HFFc6 (cell line): ENCODE measurements around the gene WDR86. TPM values are rescaled to one million over a fixed set of nuclear protein-coding genes. Genes with fewer than 3 reads are reported as not detected.

ENCODE experiments used
- DNase-seq: peaks from one replicate; pipeline ENCODE4 v3.0.0-alpha.2; 2018
- H3K27ac Mint-ChIP-seq: 2 replicates; pipeline ENCODE4 v1.8.0; 2020; ENCODE audit warnings: mild to moderate bottlenecking, mixed read lengths
- H3K27me3 Mint-ChIP-seq: 2 replicates; pipeline ENCODE4 v1.8.0; 2021; ENCODE audit warnings: mild to moderate bottlenecking, moderate library complexity, mixed read lengths; ENCODE audit not compliant: insufficient read depth
- H3K36me3 Mint-ChIP-seq: 2 replicates; pipeline ENCODE4 v1.8.0; 2021; ENCODE audit warnings: low read depth, mixed read lengths
- H3K4me1 Mint-ChIP-seq: 2 replicates; pipeline ENCODE4 v1.8.0; 2020; ENCODE audit warnings: low read depth, mixed read lengths
- H3K4me3 Mint-ChIP-seq: 2 replicates; pipeline ENCODE4 v1.8.0; 2020; ENCODE audit warnings: mild to moderate bottlenecking, moderate library complexity, mixed read lengths
- H3K9me3 Mint-ChIP-seq: 2 replicates; pipeline ENCODE4 v1.8.0; 2020; ENCODE audit warnings: mild to moderate bottlenecking, mixed read lengths
- CTCF ChIP-seq: fragments of 200-600 bp; sonication (generic); IDR thresholded peaks from 2 replicates; pipeline ENCODE4 v1.5.0; 2021; ENCODE audit warnings: antibody characterized with exemption, mild to moderate bottlenecking
- total RNA-seq, 6 experiments: library from RNA; stranded (reverse); fragmentation: NEBNext Ultra II Directional; extraction: Animal tissue kit (Norgen Biotek cat#: 25700); gene quantifications; 2 replicates in 1 of 6; 3 replicates in 5 of 6; pipeline ENCODE4 v1.2.3, GENCODE V29; 2021

WDR86 gene
- total RNA-seq, 6 experiments from 2014 or later, result not detected

GRCh38 chr7:151438864-151439601, 29.2 kb upstream of the WDR86 start:
- Mint-ChIP-seq H3K36me3 (no peaks in the 10 kb centered on the region), H3K4me1 (peaks cover 8% of the 10 kb centered on the region), H3K9me3 (no peaks in the 10 kb centered on the region), H3K27me3 (peaks cover 31% of the 10 kb centered on the region), H3K4me3 (no peak overlapping the region), H3K27ac (no peak overlapping the region)
- no peak for DNase-seq
- TF ChIP-seq CTCF, result no peak

DNA sequence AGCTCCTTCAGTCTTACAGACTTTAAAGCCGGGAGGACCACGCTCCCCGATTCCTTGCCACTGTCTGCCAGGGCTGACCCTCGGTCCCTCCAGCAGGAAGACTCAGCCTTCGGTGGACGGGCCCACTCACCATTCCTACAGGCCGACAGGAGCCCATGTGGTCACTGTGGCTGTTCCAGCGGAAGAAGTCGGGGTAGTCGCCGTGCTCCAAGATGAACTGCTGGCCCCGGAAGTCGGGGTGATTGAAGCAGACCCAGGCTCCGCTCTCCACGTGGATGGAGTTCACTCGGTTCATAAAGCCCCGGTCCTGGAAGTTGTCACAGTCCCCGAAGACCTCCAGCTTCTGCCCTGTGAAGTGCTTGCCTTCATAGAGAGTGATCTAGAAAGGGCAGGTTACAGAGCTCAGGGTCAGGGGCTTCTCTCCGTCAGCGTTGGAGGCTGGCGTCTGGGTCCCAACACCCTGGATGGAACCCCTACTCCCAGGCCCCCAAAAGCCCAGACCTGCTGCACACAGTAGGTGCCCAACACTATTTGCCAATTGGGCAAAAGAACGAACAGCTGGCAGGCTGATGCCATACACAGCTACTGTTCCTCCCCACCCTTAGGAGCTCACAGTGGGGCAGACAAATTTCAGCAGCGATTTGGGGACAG, 28.2 kb upstream of the WDR86 start:
- H3K36me3 Mint-ChIP-seq, result no peaks in the 10 kb centered on the region
- H3K9me3 Mint-ChIP-seq, result no peaks in the 10 kb centered on the region
- no peak for DNase-seq
- peaks cover 36% of the 10 kb centered on the region for H3K27me3 Mint-ChIP-seq
- no peak overlapping the region for H3K4me3 Mint-ChIP-seq
- TF ChIP-seq CTCF, result no peak
- peaks cover 8% of the 10 kb centered on the region for H3K4me1 Mint-ChIP-seq
- no peak overlapping the region for H3K27ac Mint-ChIP-seq

DNA sequence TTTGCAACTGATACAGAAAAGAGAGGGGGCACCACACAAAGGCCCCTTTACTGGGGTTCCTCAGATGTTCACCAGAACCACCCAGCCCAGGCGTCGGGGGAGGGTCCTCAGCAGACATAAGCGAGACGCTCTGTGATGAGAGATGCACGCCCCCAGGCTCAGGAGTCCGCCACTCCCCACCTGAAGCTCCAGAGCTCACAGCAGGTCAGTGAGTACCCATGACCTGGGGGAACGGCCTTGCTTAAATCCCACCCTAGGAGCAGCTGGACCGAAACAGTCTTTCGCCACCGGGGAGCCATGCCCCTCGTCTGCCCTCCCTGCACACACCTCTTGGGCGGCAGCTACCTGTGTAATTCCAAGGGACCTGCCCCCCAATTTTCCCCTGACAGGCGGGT, 27.3 kb upstream of the WDR86 start:
- Mint-ChIP-seq H3K36me3 (no peaks in the 10 kb centered on the region), H3K27ac (no peak overlapping the region), H3K4me3 (no peak overlapping the region), H3K27me3 (peaks cover 35% of the 10 kb centered on the region), H3K9me3 (no peaks in the 10 kb centered on the region), H3K4me1 (peaks cover 8% of the 10 kb centered on the region)
- DNase-seq, result no peak
- TF ChIP-seq CTCF, result no peak

DNA sequence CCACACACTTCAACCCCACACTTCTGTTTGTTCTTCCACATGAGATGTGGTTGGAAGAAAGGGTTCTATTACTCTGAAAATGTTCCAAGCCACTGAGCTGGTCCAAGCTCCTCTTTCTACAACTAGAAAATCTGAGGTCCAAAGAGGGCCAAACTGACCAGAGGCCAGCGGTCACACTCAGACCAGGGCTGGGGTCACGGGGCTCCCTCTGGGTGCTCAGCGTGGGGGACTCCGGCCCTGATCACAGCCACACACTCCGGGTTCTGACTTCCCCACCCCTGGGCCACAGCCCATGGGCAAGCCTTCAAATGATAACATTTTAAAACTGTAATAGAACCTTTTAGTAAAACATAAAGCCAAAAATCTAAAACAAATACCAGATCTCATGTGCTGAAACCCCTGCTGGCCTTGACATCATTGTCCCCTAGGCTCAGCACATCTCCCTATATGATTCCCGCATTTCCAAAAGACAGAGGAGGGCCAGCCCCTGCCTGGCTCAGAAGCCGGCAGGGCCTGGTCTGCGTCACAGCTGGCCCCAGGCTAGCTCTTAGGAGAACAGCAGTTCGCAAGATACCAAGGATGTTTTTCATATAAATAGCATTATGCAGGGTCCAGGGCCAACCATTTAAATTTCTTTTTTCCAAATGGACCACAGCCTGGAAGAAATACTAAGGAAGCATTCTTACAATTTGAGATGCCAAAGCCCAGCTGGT, 26.8 kb upstream of the WDR86 start:
- Mint-ChIP-seq H3K4me1 (peaks cover 8% of the 10 kb centered on the region), H3K9me3 (no peaks in the 10 kb centered on the region), H3K27me3 (peaks cover 32% of the 10 kb centered on the region), H3K36me3 (no peaks in the 10 kb centered on the region), H3K4me3 (no peak overlapping the region), H3K27ac (peak overlapping the region; percentile 29; the same call in 1 of the 2 replicates)
- peak; percentile 29 for DNase-seq
- TF ChIP-seq CTCF, result no peak

DNA sequence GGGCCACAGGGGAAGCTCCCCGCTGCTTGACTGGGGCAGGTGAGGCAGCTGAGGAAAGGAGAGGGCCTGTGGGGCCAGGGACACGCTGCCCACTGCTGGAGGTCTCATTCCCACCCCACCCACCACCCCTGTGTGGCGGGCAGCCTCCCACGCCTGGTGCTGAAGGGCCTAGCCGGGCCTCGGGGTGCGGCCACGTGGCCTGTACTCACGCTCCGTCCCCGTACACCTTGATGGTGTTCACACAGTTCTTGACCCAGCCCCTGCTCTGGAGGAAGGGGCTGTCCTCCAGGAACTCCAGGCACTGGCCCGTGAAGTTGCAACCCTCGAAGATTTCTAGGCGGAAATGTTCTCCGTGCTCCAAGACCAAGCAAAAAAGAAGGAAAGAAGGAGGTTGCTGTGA, 26.1 kb upstream of the WDR86 start:
- H3K4me3 Mint-ChIP-seq, result no peak overlapping the region
- TF ChIP-seq CTCF, result no peak
- H3K36me3 Mint-ChIP-seq, result no peaks in the 10 kb centered on the region
- no peaks in the 10 kb centered on the region for H3K9me3 Mint-ChIP-seq
- DNase-seq, result no peak
- peaks cover 8% of the 10 kb centered on the region for H3K4me1 Mint-ChIP-seq
- no peak overlapping the region for H3K27ac Mint-ChIP-seq
- H3K27me3 Mint-ChIP-seq, result peaks cover 32% of the 10 kb centered on the region
